Right lung (tissue), 10 donors: Measurements from ENCODE around the gene KBTBD6. TPM values are rescaled to one million over a fixed set of nuclear protein-coding genes. Genes with fewer than 3 reads are reported as not detected.
"Not testable (repeated sequence)": the region's sequence is repeated elsewhere in the genome, so short reads cannot be mapped to it uniquely, and the experiment has no call there.

Source experiments
- DNase-seq, 2 donors: peaks; one replicate each; pipeline ENCODE4 v3.0.0-alpha.2; 2013
- long read RNA-seq, 8 donors: transcript quantifications; one replicate each; lab custom pipeline, GENCODE V29; 2026
- polyA plus RNA-seq, 5 donors: library from polyadenylated mRNA; unstranded; fragments of 120-200 nt; gene quantifications; one replicate each; pipeline versions ENCODE4 v1.2.1 to v1.2.3, GENCODE V29; 2013; ENCODE audit warnings: inconsistent platforms in 1 of 5, low replicate concordance in 1 of 5; ENCODE audit not compliant: insufficient read length in 5 of 5, insufficient read depth in 1 of 5

Gene KBTBD6, protein sequence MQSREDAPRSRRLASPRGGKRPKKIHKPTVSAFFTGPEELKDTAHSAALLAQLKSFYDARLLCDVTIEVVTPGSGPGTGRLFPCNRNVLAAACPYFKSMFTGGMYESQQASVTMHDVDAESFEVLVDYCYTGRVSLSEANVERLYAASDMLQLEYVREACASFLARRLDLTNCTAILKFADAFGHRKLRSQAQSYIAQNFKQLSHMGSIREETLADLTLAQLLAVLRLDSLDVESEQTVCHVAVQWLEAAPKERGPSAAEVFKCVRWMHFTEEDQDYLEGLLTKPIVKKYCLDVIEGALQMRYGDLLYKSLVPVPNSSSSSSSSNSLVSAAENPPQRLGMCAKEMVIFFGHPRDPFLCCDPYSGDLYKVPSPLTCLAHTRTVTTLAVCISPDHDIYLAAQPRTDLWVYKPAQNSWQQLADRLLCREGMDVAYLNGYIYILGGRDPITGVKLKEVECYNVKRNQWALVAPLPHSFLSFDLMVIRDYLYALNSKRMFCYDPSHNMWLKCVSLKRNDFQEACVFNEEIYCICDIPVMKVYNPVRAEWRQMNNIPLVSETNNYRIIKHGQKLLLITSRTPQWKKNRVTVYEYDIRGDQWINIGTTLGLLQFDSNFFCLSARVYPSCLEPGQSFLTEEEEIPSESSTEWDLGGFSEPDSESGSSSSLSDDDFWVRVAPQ
- 10 to 100 TPM; 12.2 to 16.3 (median 14.7) TPM for polyA plus RNA-seq
- long read RNA-seq, donor 1, full-length matches to known transcripts, result 23 of 23 reads
- long read RNA-seq, donor 1, partial matches to known transcripts, result 0 of 23 reads
- long read RNA-seq, donor 1, other reads (novel, unspliced or antisense), result 0 of 23 reads
- long read RNA-seq, donor 2, full-length matches to known transcripts, result 14 of 14 reads
- long read RNA-seq, donor 2, partial matches to known transcripts, result 0 of 14 reads
- long read RNA-seq, donor 2, other reads (novel, unspliced or antisense), result 0 of 14 reads
- long read RNA-seq, donor 3, full-length matches to known transcripts, result 20 of 20 reads
- long read RNA-seq, donor 3, partial matches to known transcripts, result 0 of 20 reads
- long read RNA-seq, donor 3, other reads (novel, unspliced or antisense), result 0 of 20 reads
- long read RNA-seq, donor 4, full-length matches to known transcripts, result 20 of 20 reads
- long read RNA-seq, donor 4, partial matches to known transcripts, result 0 of 20 reads
- long read RNA-seq, donor 4, other reads (novel, unspliced or antisense), result 0 of 20 reads
- long read RNA-seq, donor 5, full-length matches to known transcripts, result 24 of 24 reads
- long read RNA-seq, donor 5, partial matches to known transcripts, result 0 of 24 reads
- long read RNA-seq, donor 5, other reads (novel, unspliced or antisense), result 0 of 24 reads
- long read RNA-seq, donor 6, full-length matches to known transcripts, result 20 of 20 reads
- long read RNA-seq, donor 6, partial matches to known transcripts, result 0 of 20 reads
- long read RNA-seq, donor 6, other reads (novel, unspliced or antisense), result 0 of 20 reads
- long read RNA-seq, donor 7, full-length matches to known transcripts, result 5 of 5 reads
- long read RNA-seq, donor 7, partial matches to known transcripts, result 0 of 5 reads
- long read RNA-seq, donor 7, other reads (novel, unspliced or antisense), result 0 of 5 reads
- long read RNA-seq, donor 8, full-length matches to known transcripts, result 8 of 8 reads
- long read RNA-seq, donor 8, partial matches to known transcripts, result 0 of 8 reads
- long read RNA-seq, donor 8, other reads (novel, unspliced or antisense), result 0 of 8 reads

- DNase-seq, result peak; percentile 95 to 96
Measured at GRCh38 chr13:41132512-41133152, at the start of gene KBTBD6. TSS of gene KBTBD6 (minus strand) at chr13:41132802. CDS start at chr13:41132511, 291 bp downstream.

DNA sequence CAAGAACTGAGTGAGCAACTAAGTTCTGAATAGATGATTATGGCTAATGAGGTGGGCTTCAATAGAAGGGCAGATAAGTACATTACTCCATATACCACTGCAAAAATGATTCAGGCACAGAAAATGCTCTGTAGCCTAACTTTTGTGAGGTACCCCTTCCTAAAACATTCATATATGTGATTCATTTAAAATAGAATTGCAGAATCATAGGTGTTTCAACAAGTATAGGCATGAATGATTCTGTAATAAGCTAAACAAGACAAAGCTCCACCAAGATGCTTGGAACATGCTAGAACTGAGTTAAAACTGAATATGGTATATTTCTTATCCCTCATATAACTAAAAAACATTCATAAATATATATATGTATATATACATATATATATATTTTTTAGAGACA, 49.6 kb upstream of the KBTBD6 start:
- no peak for DNase-seq

DNA sequence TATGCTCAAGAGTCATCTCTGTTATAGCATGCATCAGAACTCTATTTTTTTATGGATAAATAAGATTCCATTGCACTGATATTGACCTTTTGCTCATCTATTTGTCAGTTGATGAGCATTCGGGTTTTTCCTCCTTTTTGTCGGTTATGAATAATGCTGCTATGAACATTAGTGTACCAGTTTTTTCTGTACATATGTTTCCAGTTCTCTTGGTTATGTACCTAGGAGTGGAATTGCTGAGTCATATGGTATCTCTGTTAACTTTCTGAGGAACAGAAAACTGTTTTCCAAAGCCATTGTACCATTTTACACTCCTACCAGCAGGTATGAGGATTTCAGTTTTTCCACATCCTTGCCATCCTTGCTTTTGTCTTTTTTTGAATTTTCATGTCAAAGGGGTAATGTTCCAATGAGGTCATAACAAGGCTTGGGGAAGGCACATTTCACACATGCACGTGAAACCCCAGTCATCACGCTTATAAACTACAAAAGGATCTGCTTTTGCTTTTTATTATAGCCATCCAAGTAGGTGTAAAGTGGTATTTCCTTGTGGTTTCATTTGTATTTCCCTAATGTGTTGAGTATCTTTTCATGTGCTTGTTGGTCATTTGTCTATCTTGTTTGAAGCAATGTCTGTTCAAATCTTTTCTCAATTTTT, 47.1 kb upstream of the KBTBD6 start:
- no peak for DNase-seq

DNA sequence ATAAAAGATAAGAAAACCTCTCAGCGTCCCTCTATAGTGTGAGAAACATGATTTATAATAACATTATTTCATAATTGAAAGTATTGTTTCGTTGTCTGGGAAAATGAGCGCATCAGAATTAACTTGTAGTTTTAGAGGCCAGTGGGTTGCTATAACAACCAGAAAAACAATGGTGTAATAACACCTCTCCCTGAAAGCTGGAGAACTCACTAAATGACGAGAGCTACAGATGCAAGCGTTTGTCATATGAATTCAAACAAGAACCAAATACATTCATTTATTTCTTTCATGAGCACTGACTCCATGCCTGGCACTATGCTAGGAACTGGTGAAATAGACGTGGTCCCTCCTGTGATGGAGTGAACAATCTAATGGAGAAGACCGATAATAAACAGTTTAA, 45.4 kb upstream of the KBTBD6 start:
- no peak for DNase-seq

- DNase-seq, result no peak
Measured at GRCh38 chr13:41177616-41178015, 45.0 kb upstream of the KBTBD6 start.

DNA sequence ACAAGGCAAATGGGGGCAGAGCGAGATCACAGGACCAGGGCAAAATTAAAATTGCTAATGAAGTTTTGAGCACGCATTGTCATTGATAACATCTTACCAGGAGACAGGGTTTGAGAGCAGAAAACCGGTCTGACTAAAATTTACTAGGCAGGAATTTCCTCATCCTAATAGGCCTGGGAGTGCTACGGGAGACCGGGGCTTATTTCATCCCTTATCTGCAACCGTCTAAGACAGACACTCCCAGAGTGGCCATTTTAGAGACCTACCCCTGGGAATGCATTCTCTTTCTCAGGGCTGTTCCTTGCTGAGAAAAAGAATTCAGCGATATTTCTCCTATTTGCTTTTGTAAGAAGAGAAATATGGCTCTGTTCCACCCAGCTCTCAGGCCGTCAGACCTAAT, 43.0 kb upstream of the KBTBD6 start:
- not testable (repeated sequence) for DNase-seq

DNA sequence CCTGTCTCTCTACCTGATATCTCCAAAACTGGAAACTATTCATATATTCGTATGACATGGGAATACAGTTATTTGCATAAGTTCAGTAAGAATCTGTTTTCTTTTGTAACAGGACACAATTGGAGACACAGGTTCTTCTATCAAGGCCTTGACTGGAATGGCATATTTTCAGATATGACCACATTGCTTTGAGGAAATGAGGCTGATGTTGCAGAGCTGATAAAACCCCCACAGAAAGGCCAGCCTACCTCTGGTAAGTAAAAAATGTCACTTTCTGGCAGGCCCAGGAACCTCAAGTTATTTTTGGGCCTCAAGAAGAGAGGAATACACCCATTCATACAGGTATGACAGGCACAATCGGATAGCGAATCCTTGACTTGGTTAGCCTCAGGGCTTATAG, 29.5 kb upstream of the KBTBD6 start:
- DNase-seq, result no peak

DNA sequence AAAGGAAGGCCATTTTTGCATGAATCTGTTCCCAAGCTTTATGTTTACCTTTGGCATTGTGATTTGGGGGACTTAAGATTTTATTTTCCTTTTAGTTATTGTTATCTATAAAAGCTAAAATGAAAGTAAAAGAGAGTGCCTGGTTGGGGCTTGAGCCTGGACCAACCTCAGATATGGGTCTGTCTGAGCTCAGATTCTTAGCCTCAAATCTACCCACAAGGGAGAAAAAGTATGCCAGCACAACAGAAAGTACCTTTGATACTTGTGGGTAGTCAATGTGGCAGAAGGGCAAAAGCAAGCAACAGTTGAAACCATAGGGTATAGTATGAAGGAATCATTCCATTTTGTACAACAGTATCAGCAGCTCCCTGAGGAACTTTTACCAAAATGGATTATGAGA, 26.6 kb upstream of the KBTBD6 start:
- no peak for DNase-seq

DNA sequence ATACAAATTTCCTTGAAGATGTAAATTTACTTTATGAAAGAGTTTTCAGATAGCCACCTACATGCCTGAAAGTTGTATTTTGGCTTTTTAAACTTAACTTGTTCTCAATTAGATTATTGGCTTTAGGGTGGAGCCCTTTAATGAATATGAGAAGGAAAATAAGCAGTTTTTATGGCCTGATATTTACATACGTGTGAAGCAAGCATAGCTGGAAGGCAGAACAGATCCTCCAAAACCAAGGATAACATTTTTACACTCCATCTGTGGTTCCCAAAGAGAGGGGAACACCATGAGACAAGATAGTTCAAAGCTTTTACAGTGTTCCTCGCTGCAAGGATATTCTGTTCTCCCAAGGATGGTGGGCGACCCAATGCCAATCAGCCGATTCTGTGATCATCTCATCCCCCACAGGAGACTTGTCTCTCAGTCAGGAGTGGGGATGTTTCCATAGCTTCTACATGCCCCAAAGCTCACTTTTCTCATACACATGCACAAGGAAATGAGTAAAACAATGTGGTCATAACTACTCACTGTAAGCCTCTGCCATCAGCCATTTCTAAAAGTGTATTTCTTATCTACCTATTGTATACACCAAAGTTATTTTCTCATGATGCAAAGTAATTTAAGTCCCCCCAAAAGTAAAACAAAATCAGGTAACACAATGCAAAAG, 24.6 kb upstream of the KBTBD6 start:
- no peak for DNase-seq

GRCh38 chr13:41156620-41157019, 24.0 kb upstream of the KBTBD6 start:
- no peak for DNase-seq

DNA sequence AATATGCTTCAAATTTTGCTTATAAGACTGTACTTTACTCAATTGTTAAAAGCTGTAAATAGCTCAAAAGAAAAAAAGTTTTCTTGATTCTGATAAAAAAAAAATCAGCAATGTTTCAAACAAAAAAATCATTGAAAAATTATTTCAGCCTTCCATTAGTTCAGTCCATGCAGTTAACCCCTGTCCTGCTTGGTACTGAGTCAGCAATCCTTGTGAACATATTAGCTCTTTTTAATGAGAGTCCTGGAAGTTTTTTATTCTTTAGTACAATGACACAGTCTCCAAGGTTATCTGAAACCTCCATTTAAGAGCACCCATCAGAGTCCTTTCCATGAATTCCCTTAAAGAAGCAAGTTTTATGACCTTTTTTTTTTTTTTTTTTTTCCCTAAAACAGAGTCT, 21.4 kb upstream of the KBTBD6 start:
- no peak for DNase-seq

DNA sequence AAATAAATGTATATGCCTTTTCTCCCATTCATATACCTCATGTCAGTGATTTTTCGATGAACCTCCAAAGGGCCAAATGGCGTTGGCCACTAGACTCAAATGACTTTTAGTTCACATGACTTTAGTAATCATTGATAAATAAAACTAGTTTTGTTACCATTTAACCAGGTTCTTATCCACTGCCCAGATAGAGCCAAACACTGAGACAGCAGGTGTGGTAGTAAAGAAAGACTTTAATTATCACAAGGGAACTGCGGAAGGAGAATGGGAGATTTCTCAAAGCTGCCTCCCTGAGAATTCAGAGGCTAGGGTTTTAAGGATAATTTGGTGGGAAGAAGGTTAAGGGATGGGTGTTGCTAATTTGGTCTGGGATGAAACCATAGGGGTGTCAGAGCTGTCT, 19.4 kb upstream of the KBTBD6 start:
- no peak for DNase-seq

- DNase-seq, result no peak
Measured at GRCh38 chr13:41150058-41150457, 17.5 kb upstream of the KBTBD6 start.

GRCh38 chr13:41148419-41149283, 16.0 kb upstream of the KBTBD6 start:
- DNase-seq, result no peak

DNA sequence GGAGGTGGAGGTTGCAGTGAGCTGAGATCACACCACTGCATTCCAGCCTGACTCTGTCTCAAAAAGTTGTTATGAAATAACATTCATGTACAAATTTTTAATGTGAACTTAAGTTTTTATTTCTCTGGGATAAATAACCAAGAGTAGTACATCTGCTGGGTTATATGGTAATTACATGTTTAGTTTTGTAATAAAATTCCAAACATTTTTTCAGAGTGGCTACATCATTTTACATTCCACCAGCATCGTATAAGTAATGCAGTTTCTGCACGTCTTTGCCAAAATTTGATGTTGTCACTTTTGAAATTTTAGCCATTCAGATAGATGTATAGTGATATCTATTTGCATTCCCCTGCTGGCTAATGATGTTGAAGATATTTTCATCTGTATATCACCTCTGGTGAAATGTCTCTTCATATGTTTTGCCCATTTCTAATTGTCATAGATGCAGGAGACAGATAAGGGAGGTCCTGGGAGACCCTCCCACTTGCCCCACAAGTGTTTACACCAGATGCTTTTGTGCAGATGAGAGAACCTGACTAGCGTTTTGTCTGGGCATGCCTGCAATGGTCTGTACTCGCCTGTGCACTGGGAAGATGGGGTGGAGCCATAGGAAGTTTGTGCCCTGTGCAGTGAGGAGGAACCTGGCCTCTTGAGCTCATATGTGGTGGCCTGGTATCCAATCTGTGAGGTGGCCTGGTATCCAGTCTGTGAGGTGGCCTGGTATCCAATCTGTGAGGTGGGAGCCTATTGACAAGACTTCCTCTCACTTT, 12.7 kb upstream of the KBTBD6 start:
- DNase-seq, result no peak

- DNase-seq, result no peak
Measured at GRCh38 chr13:41144576-41144975, 12.0 kb upstream of the KBTBD6 start.

GRCh38 chr13:41139296-41139966, 6.8 kb upstream of the KBTBD6 start:
- DNase-seq, result no peak
